T-helper 22 cell (primary cell): ENCODE results near the gene USP3.
"Not testable (repeated sequence)": the region's sequence is repeated elsewhere in the genome, so short reads cannot be mapped to it uniquely, and the experiment has no call there.

Experiments
- DNase-seq: peaks from one replicate; pipeline ENCODE4 v3.0.0-alpha.2; 2020; ENCODE audit warnings: low read depth

USP3 gene

GRCh38 chr15:63610209-63610841 is 105.9 kb downstream of the USP3 start:
- DNase-seq: peak; percentile 48

DNA sequence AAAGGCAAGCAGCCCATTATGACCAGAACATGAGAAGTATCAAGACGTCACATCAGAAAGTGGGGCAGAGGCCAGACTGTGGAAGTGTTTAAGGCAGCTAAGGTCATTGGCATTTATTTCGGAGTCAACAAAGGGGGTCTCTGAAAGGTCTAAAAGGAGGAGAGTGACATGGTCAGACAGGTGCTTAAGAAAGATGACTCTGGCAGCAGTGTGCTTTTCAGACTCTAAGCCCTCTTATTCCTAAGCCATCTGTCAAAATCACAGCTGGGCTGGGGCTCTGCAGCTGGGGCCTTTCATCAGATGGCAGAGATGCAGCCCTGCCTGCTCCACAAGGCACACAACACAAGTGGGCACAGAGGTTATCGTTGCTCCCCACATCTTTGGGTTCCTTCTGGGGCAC is 106.8 kb downstream of the USP3 start:
- no peak for DNase-seq

GRCh38 chr15:63612300-63612699 is 107.9 kb downstream of the USP3 start:
- DNase-seq: no peak

DNA sequence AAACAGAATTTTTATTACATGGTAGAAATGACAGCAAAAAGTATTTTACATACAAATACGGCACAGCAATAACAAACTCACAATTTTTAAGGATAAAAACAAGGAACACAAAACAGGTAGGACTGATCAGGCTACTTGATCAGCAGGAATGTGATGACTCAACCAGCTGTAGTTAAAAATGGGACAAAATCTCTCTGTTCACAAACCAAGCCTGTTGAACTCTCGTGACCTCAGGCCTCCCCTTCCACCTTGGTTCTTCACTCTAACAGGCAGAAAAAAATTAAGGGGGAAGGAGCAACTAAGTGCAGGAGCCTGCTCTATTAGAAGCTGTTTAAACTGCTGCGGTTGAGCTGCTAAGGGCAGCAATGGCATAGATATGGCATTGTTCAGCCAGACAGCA is 111.5 kb downstream of the USP3 start:
- DNase-seq: no peak

- DNase-seq: not testable (repeated sequence)
These were observed 112.8 kb downstream of the USP3 start for GRCh38 chr15:63617147-63617546.

DNA sequence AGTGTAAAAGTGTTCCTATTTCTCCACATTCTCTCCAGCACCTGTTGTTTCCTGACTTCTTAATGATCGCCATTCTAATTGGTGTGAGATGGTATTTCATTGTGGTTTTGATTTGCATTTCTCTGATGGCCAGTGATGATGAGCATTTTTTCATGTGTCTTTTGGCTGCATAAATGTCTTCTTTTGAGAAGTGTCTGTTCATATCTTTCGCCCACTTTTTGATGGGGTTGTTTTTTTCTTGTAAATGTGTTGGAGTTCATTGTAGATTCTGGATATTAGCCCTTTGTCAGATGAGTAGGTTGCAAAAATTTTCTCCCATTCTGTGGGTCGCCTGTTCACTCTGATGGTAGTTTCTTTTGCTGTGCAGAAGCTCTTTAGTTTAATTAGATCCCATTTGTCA is 113.2 kb downstream of the USP3 start:
- not testable (repeated sequence) for DNase-seq

GRCh38 chr15:63620760-63621159 is 116.4 kb downstream of the USP3 start:
- DNase-seq: not testable (repeated sequence)

- DNase-seq: no peak
These were observed 119.0 kb downstream of the USP3 start for GRCh38 chr15:63623232-63623969.

GRCh38 chr15:63626955-63627354 is 122.6 kb downstream of the USP3 start:
- DNase-seq: no peak

DNA sequence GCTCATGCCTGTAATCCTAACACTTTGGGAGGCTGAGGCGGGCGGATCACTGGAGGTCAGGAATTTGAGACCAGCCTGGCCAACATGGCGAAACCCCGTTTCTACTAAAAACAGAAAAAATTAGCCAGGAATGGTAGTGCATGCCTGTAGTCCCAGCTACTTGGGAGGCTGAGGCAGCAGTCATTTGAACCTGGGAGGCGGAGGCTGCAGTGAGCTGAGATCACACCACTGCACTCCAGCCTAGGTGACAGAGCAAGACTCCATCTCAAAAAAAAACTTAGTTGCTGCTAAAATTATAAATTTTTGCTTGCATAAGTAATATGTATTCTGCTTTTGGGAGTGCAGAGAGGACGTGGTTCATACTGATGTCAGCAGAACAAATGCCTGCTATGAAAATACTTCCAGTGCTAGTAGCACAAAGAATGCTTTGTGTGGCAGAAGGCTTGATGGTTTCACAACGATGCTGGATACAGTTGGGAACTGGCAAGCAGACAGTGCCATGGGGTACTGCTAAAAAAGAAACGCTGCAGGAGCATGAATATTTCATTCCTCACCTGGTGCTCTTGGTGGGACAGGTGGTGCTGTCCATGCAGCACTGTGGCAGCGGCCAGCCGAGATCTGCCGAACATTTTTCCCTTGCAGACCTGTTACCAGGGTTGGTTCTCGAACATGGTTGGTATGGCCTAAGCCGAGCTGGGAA is 123.9 kb downstream of the USP3 start:
- DNase-seq: no peak

DNA sequence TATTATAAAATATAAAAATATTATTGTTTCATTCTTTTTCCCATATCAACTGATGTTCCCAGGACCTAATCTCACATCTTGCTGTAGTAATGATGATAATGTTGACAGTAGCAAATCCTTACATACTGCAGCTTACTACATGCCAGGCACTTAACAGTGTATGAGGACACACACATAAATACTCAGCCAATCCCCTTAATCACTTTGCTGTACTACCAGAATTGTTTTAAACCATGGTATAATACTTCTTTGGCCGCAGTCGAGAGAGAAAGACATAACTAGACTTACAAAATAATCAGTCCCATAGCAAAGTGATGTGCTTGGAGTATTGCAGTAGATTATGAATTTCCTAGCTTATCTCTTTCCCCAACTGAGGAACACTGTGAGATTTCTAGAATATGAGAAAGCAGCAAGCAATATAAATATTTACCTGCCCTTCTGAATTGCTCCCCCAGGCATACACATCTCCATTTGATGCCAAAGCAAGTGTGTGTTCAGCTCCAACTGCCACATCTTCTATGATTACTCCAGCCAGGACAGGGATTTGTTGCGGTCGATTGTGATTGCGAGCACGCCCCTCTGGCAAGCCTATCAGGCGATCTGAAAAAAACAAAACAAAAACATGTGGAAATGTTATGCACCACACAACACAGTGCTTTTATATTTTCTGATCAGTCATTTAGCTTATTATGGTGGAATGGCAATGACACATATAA is 125.8 kb downstream of the USP3 start:
- no peak for DNase-seq

DNA sequence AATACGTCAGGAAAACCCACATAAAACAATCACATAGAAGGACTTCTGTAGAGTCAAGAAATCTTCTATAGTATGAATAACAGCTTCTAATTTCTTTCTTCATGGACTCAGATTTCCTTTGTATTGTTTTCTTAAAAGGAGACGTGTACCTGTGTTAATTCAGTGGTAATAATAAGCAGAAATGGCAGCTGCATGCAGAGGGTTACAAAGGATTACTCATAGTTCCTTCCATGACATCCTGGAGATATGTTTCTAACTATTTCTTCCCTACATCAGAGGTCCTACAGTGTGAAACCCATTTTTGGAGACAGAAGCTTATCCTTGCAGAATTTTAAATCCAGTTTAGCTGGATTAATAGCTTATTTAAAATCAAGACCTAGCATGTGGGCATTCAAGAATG is 128.9 kb downstream of the USP3 start:
- DNase-seq: no peak

DNA sequence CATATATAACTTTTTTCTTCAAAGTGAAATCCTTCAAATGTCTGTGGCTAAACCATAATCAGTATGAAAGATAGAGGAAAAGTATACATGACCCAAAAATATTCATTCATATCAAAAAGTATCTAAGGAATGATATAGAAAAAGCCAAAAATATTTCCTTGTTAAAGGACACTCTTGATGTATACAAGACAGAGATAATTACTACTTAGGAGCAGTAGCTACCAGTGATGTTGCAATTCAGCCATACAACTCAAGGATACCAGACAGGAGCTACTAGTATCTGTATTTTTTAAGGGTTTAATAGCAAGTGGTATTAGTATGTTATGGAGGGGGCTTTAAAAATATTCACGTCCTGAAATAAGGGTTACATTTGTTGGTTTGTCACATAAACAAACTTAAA is 129.8 kb downstream of the USP3 start:
- DNase-seq: no peak

DNA sequence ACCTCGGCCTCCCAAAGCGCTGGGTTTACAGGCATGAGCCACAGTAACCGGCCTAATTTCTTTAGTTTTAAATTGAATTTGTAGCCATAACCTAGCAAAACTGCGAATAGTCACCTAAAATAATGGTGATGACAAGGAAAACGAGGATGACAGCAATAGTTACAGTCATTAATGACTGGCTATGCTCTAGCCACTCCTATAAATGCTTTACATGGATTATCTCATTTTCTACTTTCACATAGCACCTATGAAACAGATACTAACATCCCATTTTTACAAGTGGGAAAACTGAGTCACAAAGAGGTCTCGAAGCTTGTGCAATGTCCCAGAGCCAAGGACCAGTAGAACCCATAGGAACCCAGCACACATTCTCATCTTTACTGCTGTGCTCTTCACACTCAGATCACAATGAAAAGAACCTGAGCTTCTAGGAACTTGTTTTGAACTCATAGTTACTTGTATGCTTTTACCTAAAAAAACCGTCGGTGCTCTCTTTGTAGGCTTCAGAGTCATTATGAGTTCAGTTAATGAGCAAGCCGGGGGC is 132.2 kb downstream of the USP3 start:
- DNase-seq: no peak

GRCh38 chr15:63638839-63639238 is 134.4 kb downstream of the USP3 start:
- DNase-seq: no peak

GRCh38 chr15:63640146-63640545 is 135.8 kb downstream of the USP3 start:
- no peak for DNase-seq
